PFSK-1 (cell line): ENCODE measurements around the gene FEZF2.

Experiments
- FOXP2 ChIP-seq: optimal IDR thresholded peaks from 2 replicates; pipeline ENCODE3; 2011; ENCODE audit warnings: borderline replicate concordance, control low read depth, inconsistent platforms; ENCODE audit not compliant: insufficient read depth; ENCODE audit errors: extremely low read length, extremely low read depth
- POLR2AphosphoS5 ChIP-seq: IDR thresholded peaks from 2 replicates; pipeline ENCODE4 v1.6.1; 2012; ENCODE audit warnings: low read depth, mild to moderate bottlenecking, control low read depth, low read length, moderate library complexity
- REST ChIP-seq, 2 experiments: IDR thresholded peaks; 2 replicates each; pipeline versions ENCODE4 v1.6.1 to v1.8.0; 2011 to 2012; ENCODE audit warnings: low read depth in 2 of 2, low read length in 2 of 2, control low read depth in 1 of 2, inconsistent platforms in 1 of 2, mild to moderate bottlenecking in 1 of 2, moderate library complexity in 1 of 2; ENCODE audit not compliant: insufficient read depth in 1 of 2
- SIN3A ChIP-seq: IDR thresholded peaks from 2 replicates; pipeline ENCODE4 v1.6.1; 2012; ENCODE audit warnings: mild to moderate bottlenecking, low read length, moderate library complexity, borderline replicate concordance; ENCODE audit not compliant: insufficient read depth
- TAF1 ChIP-seq: IDR thresholded peaks from 2 replicates; pipeline ENCODE4 v1.6.1; 2012; ENCODE audit warnings: low read length, control low read depth, borderline replicate concordance; ENCODE audit not compliant: insufficient read depth

The FEZF2 gene

GRCh38 chr3:62365391-62366125, 7.8 kb downstream of the FEZF2 start:
- TF ChIP-seq TAF1 (no peak), FOXP2 (no peak), REST (IDR thresholded peaks at IDR 0.05; ENCODE audit: insufficient read depth in 1 of 2, low read depth in 2 of 2, low read length in 2 of 2) (no peak), SIN3A (no peak), POLR2AphosphoS5 (no peak)

GRCh38 chr3:62364191-62364590, 9.2 kb downstream of the FEZF2 start:
- TF ChIP-seq SIN3A, result no peak

- TF ChIP-seq REST (IDR thresholded peaks at IDR 0.05; ENCODE audit: insufficient read depth in 1 of 2, low read depth in 2 of 2, low read length in 2 of 2) (no peak), POLR2AphosphoS5 (no peak), SIN3A (no peak), TAF1 (no peak), FOXP2 (no peak)
Measured at GRCh38 chr3:62363275-62363674, 10.1 kb downstream of the FEZF2 start.

GRCh38 chr3:62361824-62362223, 11.5 kb downstream of the FEZF2 start:
- TF ChIP-seq TAF1 (no peak), FOXP2 (no peak), SIN3A (no peak), POLR2AphosphoS5 (no peak)

- TF ChIP-seq FOXP2 (no peak), SIN3A (no peak), POLR2AphosphoS5 (no peak), TAF1 (no peak)
Measured at GRCh38 chr3:62361261-62361660, 12.1 kb downstream of the FEZF2 start.

- TF ChIP-seq TAF1 (no peak), FOXP2 (no peak), POLR2AphosphoS5 (no peak), SIN3A (no peak), REST (IDR thresholded peaks at IDR 0.05; ENCODE audit: insufficient read depth in 1 of 2, low read depth in 2 of 2, low read length in 2 of 2) (no peak)
Measured at GRCh38 chr3:62359531-62359930, 13.8 kb downstream of the FEZF2 start.

- TF ChIP-seq FOXP2, result no peak
- TF ChIP-seq REST (IDR thresholded peaks at IDR 0.05; ENCODE audit: insufficient read depth in 1 of 2, low read depth in 2 of 2, low read length in 2 of 2), result no peak
- no peak for TF ChIP-seq TAF1
- TF ChIP-seq SIN3A, result no peak
- TF ChIP-seq POLR2AphosphoS5, result no peak
Measured at GRCh38 chr3:62356356-62356755, 17.0 kb downstream of the FEZF2 start.
